Activated CD4-positive, CD25-positive, alpha-beta regulatory T cell treated with anti-CD3 and anti-CD28 coated beads, Interleukin-2, amount 50 U/mL, for 24 hours (primary cell): ENCODE data around the gene HOXC13.

ENCODE experiments used
- ATAC-seq, 2 donors: fragments of 150-1000 bp; cut with Tn5 transposase; one replicate each; pipeline ENCODE4 v1.10.0; 2021; ENCODE audit warnings: mild to moderate bottlenecking in 1 of 2, moderate library complexity in 1 of 2

HOXC13 gene

GRCh38 chr12:53955036-53955775 lies 16.6 kb downstream of the HOXC13 start:
- no peak for ATAC-seq

- no peak for ATAC-seq
Measured at GRCh38 chr12:53955776-53956250, 17.2 kb downstream of the HOXC13 start.

- ATAC-seq = no peak
Measured at GRCh38 chr12:53956251-53956887, 17.7 kb downstream of the HOXC13 start.

GRCh38 chr12:53956914-53957536 lies 18.4 kb downstream of the HOXC13 start:
- ATAC-seq = no peak

GRCh38 chr12:53958128-53958527 lies 19.5 kb downstream of the HOXC13 start:
- no peak for ATAC-seq

GRCh38 chr12:53959314-53959713 lies 20.7 kb downstream of the HOXC13 start:
- no peak for ATAC-seq

- ATAC-seq = no peak
Measured at GRCh38 chr12:53960187-53961024, 21.8 kb downstream of the HOXC13 start.

- ATAC-seq = no peak
Measured at GRCh38 chr12:53961025-53961761, 22.6 kb downstream of the HOXC13 start.

- no peak for ATAC-seq
Measured at GRCh38 chr12:53963005-53963404, 24.4 kb downstream of the HOXC13 start.

- no peak for ATAC-seq
Measured at GRCh38 chr12:53963434-53964314, 25.0 kb downstream of the HOXC13 start.

GRCh38 chr12:53964315-53964713 lies 25.7 kb downstream of the HOXC13 start:
- ATAC-seq = no peak

GRCh38 chr12:53965281-53966084 lies 26.9 kb downstream of the HOXC13 start:
- no peak for ATAC-seq

GRCh38 chr12:53966085-53966384 lies 27.4 kb downstream of the HOXC13 start:
- no peak for ATAC-seq

GRCh38 chr12:53966385-53967133 lies 27.9 kb downstream of the HOXC13 start:
- ATAC-seq = no peak

- ATAC-seq = no peak
Measured at GRCh38 chr12:53967421-53967925, 28.8 kb downstream of the HOXC13 start.

GRCh38 chr12:53968214-53969127 lies 29.8 kb downstream of the HOXC13 start:
- no peak for ATAC-seq

GRCh38 chr12:53969588-53970259 lies 31.1 kb downstream of the HOXC13 start:
- no peak for ATAC-seq

- ATAC-seq = no peak
Measured at GRCh38 chr12:53970451-53970850, 31.8 kb downstream of the HOXC13 start.
